GM18907 (cell line): Measurements from ENCODE around the gene TOM1L1.
"Not testable (repeated sequence)": the region's sequence is repeated elsewhere in the genome, so short reads cannot be mapped to it uniquely, and the experiment has no call there.

ENCODE experiments used
- ATAC-seq: cut with Tn5 transposase; IDR thresholded peaks from one replicate; pipeline ENCODE4 v1.9.1; 2021; ENCODE audit warnings: mild to moderate bottlenecking, moderate library complexity; ENCODE audit not compliant: unreplicated experiment

The TOM1L1 gene, protein sequence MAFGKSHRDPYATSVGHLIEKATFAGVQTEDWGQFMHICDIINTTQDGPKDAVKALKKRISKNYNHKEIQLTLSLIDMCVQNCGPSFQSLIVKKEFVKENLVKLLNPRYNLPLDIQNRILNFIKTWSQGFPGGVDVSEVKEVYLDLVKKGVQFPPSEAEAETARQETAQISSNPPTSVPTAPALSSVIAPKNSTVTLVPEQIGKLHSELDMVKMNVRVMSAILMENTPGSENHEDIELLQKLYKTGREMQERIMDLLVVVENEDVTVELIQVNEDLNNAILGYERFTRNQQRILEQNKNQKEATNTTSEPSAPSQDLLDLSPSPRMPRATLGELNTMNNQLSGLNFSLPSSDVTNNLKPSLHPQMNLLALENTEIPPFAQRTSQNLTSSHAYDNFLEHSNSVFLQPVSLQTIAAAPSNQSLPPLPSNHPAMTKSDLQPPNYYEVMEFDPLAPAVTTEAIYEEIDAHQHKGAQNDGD

GRCh38 chr17:54900457-54901229 is at the start of gene TOM1L1:
TOM1L1 (plus strand) TSS chr17:54900852; CDS start chr17:54900866, 14 bp downstream.
- peak; percentile 92 for ATAC-seq

DNA sequence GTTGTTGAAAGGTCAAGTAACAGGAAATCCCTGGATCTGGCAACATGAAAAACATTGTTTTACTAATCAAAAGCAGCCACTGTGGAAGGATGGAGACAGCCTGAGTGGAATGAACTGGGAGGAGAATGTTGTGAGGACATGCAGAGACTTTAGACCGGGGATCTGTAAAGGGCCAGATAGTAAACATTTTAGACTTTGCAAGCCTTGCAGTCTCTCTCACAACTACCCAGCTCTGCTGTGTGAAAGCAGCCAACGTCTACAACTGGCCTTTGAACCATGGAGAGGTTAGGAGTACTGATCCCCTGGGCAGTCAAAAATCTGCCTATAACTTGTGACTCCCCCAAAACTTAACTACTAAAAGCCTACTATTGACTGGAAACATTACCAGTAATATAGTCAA is 41.5 kb upstream of the TOM1L1 start:
- ATAC-seq, result no peak

DNA sequence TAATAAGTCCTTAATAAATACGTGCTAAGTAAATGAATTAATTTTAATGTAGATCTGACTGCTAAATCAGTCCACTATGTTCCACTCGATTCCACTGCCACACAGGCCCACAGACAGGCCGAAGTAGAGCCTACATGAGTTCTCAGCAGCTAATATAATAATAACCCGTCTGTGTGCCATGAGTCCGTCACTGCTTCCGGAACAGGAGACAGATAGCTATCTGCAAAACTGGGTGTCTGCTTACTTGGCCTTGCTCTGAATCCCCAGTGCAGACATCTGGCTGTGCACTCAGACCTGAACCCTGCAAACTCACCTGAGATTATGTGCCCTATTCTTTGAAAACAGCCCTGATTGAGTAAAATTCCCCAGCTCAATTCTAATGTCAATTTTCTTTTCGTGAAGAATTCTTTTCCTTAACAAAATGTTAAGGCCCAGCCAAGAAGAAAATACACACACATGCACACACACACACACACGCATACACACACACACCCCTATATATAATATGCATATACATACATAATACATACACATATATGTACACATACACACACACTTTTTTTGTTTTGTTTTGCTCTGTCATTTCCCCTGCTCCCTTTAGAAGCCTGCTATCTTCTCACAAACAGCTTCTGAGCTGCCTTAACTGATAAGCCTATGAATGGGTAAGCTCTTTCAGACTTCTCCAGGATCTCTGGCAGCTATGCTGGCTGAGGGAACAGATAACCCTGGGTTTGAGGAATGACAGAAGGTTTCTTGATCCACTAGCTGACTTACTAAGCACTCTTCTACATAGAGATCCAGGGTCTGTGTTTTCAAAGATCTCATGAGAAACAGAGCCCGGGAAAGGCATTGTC is 39.8 kb upstream of the TOM1L1 start:
- no peak for ATAC-seq

- ATAC-seq, result no peak
Measured at GRCh38 chr17:54861471-54861983, 39.1 kb upstream of the TOM1L1 start.

DNA sequence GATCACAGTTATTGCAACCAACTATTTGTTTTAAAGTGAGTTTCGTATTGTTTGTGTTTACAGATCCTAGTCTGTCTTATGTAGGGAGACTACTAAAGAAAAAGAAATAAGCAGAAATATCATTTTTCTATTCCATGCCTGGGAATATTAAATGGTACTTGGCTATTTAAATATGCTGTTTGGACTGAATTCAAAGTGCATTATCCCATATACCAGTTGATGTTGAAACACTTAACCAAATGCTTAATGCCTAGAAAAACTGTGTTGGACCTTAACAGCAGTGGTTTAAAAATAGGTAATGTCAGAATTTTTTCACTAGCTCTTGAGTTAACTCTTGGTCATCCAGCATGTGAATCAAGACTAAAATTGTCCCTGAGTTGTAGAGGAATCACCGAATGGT is 37.5 kb upstream of the TOM1L1 start:
- ATAC-seq, result no peak

GRCh38 chr17:54864070-54864469 is 36.6 kb upstream of the TOM1L1 start:
- no peak for ATAC-seq

DNA sequence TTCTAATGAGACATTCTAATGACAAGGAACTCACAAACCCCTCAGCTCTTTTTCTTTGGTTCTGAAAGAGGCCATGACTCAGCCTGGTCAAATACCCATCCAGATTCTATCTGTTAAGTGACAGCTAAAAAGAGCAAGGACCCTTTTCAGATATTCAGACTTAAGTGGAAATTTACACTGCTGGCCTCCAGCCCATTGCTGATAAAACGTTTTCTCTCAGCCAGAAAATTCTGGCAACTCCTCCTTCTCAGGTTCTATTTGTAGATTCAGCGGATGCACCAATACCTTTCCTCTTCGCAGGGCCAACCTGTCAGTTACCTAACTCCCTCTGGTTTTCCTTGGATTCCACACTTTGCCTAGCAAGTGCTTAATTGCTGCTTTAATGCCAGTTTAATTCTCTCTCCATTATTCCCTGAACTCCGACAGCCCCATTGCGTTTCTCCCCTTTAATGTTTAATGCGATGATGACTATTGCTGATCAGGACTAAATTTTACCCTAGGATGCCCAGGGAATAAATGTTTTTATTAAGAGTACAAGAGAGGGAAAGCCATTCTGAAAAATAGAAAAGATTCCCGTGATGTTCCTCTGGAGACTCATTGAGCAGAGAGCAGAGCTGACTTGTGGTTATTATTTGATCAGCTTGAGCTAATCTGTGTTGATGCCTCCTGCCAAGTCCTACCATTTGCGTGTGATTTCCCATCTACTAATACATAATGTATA is 35.9 kb upstream of the TOM1L1 start:
- no peak for ATAC-seq

DNA sequence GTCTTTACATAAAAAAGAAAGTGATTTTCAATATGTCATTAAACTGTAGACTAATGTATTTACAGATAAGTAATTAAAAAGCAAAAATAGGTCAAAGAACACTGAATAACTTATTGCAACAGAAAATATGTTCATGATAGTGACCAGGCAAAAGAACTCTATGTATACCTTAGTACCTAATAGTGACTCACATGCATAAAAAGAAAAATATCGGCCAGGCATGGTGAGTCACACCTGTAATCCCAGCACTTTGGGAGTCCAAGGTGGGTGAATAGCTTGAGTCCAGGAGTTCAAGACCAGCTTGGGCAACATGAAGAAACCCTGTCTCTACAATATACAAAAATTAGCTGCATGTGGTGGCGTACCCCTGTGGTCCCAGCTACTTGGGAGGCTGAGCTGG is 33.0 kb upstream of the TOM1L1 start:
- no peak for ATAC-seq

DNA sequence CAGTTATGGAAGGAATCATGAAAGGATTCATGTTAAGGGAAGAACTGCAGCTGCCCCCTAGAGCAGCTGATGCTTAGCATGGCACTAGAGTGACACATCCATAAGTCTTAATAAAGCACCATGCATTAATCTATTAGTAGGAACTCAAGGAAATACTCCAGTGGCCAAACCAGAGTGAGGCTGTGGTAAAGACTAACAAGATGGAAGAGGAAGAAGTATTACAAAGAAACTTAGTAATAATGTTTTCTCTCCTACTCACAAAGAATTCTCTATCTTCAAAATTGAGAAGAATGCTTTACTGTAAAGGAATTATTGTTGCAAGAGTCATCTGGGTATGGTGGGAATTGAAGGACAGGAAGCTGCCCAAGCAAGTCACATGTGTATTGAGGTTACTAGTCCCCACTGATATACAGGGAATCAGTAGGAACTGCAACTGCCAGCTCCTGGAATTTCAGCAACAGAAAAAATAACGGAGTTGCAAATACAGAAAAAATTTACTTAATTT is 29.9 kb upstream of the TOM1L1 start:
- no peak for ATAC-seq

GRCh38 chr17:54875906-54876305 is 24.7 kb upstream of the TOM1L1 start:
- ATAC-seq, result not testable (repeated sequence)

DNA sequence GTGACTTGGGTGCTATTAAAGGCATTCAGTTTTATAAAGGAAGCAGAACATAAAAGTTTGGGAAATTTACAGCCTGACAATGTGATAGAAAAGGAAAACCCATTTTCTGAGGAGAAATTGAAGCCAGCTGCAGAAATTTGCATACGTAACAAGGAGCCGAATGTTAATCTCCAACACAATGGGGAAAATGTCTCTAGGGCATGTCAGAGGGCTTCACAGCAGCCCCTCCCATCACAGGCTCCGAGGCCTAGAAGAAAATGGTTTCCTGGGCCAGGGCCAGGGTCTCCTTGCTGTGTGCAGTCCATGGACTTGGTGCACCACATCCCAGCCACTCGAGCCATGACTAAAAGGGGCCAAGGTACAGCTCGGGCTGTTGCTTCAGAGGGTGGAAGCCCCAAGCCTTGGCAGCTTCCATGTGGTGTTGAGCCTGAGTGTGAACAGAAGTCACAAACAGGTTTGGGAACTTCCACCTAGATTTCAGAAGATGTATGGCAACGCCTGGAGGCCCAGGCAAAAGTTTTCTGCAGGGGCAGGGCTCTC is 23.9 kb upstream of the TOM1L1 start:
- ATAC-seq, result no peak

DNA sequence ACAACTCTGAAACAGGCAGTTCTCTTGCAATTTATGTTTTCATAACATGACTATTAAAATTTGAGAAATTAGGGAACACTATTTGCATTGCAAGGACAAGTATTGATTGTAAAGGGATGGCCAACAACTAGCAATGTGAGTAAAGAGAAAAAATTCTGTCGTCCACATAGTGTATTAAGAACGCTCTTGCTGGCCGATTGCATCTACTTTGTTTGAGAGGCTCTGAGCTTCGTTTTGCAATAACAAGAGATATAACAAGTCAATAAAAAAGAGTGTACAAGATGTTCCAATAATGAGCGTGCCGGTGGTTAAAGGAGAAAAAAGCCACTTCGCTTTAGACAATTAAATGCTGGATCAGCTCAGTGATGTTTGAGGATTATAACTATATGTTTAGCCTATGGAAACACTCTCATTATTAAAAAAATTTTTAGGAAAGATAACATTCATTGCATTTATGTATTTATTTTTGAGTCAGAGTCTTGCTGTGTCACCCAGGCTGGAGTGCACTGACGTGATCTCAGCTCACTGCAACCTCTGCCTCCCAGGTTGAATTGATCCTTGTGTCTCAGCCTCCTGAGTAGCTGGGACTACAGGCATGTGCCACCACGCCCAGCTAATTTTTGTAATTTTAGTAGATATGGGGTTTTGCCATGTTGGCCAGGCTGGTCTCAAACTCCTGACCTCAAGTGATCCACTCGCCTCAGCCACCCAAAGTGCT is 19.2 kb upstream of the TOM1L1 start:
- ATAC-seq, result no peak

DNA sequence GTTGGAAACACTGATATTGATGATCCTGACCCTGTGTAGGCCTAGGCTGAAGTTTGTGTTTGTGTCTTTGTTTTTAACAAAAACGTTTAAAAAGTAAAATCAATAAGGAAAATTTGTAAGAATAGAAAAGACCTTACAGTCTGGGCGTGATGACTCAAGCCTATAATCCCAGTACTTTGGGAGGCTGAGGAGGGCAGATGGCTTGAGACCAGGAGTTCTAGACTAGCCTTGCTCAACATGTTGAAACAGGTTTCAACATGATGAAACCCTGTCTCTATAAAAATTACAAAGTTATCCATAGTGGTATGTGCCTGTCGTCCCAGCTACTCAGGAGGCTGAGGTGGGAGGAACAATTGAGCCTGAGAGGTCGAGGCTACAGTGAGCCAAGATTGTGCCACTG is 18.3 kb upstream of the TOM1L1 start:
- ATAC-seq, result no peak

GRCh38 chr17:54882950-54883349 is 17.7 kb upstream of the TOM1L1 start:
- peak; percentile 80 for ATAC-seq

GRCh38 chr17:54883939-54884338 is 16.7 kb upstream of the TOM1L1 start:
- no peak for ATAC-seq

DNA sequence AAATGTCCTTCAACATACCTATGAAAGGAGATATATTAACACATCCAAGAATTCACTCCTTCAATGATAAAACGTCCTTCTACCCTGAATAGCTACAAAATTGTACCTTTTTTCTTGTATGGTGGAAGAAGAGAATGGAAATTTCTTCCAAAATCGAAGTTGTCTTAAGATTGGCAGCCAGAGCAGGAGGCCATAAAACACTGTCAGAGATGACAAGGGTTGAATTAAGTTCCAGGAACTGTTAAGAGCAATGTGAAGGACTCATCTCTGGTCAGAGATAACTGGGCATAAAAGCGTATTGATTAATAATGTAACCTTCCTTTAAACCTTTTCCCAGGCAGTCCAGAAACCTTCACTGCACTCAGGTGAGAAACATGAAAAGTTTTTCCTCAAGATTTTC is 12.9 kb upstream of the TOM1L1 start:
- no peak for ATAC-seq

GRCh38 chr17:54888254-54888653 is 12.4 kb upstream of the TOM1L1 start:
- ATAC-seq, result no peak

DNA sequence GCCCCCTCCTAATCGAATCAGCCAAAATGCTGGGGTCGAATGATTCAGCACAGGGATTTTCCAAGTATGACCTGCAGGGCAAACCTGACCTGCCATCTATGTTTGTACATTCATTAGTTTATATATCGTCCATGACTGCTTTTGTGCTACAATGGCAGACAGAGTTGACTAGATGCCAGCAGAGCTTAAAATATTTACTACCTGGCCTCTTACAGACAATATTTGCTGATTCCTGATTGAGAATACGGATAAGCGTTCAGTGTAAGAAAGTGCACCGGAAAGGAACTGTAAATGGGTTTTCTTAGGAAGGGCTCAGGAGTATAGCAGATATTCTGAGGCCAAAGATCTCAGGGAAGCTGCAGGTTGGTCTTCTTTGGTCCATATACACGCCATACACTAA is 11.7 kb upstream of the TOM1L1 start:
- ATAC-seq, result no peak

GRCh38 chr17:54891176-54891821 is 9.4 kb upstream of the TOM1L1 start:
- ATAC-seq, result peak; percentile 78
